ENCODE measurements around the gene SLC9A9. TPM values are rescaled to one million over a fixed set of nuclear protein-coding genes. Genes with fewer than 3 reads are reported as not detected.

SLC9A9 gene
- total and polyA plus RNA-seq, 8 donors = 0.58 to 29.7 (median 14.0) TPM

- TF ChIP-seq EP300 (IDR thresholded peaks at IDR 0.05) = no peak
- no peak for TF ChIP-seq POLR2A (IDR thresholded peaks at IDR 0.05)
- TF ChIP-seq, protein P1, sequence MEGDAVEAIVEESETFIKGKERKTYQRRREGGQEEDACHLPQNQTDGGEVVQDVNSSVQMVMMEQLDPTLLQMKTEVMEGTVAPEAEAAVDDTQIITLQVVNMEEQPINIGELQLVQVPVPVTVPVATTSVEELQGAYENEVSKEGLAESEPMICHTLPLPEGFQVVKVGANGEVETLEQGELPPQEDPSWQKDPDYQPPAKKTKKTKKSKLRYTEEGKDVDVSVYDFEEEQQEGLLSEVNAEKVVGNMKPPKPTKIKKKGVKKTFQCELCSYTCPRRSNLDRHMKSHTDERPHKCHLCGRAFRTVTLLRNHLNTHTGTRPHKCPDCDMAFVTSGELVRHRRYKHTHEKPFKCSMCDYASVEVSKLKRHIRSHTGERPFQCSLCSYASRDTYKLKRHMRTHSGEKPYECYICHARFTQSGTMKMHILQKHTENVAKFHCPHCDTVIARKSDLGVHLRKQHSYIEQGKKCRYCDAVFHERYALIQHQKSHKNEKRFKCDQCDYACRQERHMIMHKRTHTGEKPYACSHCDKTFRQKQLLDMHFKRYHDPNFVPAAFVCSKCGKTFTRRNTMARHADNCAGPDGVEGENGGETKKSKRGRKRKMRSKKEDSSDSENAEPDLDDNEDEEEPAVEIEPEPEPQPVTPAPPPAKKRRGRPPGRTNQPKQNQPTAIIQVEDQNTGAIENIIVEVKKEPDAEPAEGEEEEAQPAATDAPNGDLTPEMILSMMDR (IDR thresholded peaks at IDR 0.05) = no peak
- no peak for TF ChIP-seq POLR2AphosphoS5 (IDR thresholded peaks at IDR 0.05)
- Histone ChIP-seq H3K36me3 (no peaks in the 10 kb centered on the region), H3K4me1 (peaks cover 0 to 16% (median 0%) of the 10 kb centered on the region in 4 donors), H3K9me3 (peaks cover 0 to under 1% (median 0%) of the 10 kb centered on the region in 4 donors), H3K27ac (no peak overlapping the region), H3K27me3 (no peaks in the 10 kb centered on the region), H3K4me3 (no peak overlapping the region)
- WGBS, 5 donors = 75 to 89% (median 83%) methylated on average over 3 of the region's 3 CpGs
- intact Hi-C loops (cut with DNase I; ENCODE audit: low total_unique reads) = no loop called here
- DNase-seq = no peak
These were observed 284.5 kb downstream of the SLC9A9 start for GRCh38 chr3:143563786-143564185.

GRCh38 chr3:143562789-143563188 is 285.5 kb downstream of the SLC9A9 start:
- H3K4me1 ChIP-seq = peaks cover 0 to 16% (median 0%) of the 10 kb centered on the region in 4 donors
- H3K4me3 ChIP-seq = no peak overlapping the region
- H3K9me3 ChIP-seq = peaks cover 5 to 10% (median 7%) of the 10 kb centered on the region in 4 donors
- 30 to 48% (median 40%) methylated on average over 2 of the region's 2 CpGs for WGBS, 5 donors
- DNase-seq = no peak
- no peak overlapping the region for H3K27ac ChIP-seq
- no peak for TF ChIP-seq EP300 (IDR thresholded peaks at IDR 0.05)
- no peak for TF ChIP-seq POLR2AphosphoS5 (IDR thresholded peaks at IDR 0.05)
- intact Hi-C loops (cut with DNase I; ENCODE audit: low total_unique reads) = no loop called here
- no peaks in the 10 kb centered on the region for H3K27me3 ChIP-seq
- no peaks in the 10 kb centered on the region for H3K36me3 ChIP-seq

- WGBS, 5 donors = 69 to 82% (median 77%) methylated on average over 3 of the region's 3 CpGs
- H3K9me3 ChIP-seq = peaks cover 5 to 15% (median 8%) of the 10 kb centered on the region in 4 donors
- no peaks in the 10 kb centered on the region for H3K36me3 ChIP-seq
- H3K4me1 ChIP-seq = peaks cover 0 to 13% (median 0%) of the 10 kb centered on the region in 4 donors
- TF ChIP-seq POLR2A (IDR thresholded peaks at IDR 0.05) (no peak), POLR2AphosphoS5 (IDR thresholded peaks at IDR 0.05) (no peak), EP300 (IDR thresholded peaks at IDR 0.05) (no peak)
- TF ChIP-seq, protein P1 (IDR thresholded peaks at IDR 0.05) = no peak
- no peak overlapping the region for H3K27ac ChIP-seq
- intact Hi-C loops (cut with DNase I; ENCODE audit: low total_unique reads) = no loop called here
- peak in 1 of 2 donors; percentile 20 for DNase-seq
- no peaks in the 10 kb centered on the region for H3K27me3 ChIP-seq
- H3K4me3 ChIP-seq = no peak overlapping the region
These were observed 289.0 kb downstream of the SLC9A9 start for GRCh38 chr3:143559296-143559695.

- WGBS, 5 donors = 59 to 85% (median 69%) methylated on average over 3 of the region's 3 CpGs
- H3K27ac ChIP-seq = no peak overlapping the region
- H3K9me3 ChIP-seq = peaks cover 0 to 5% (median 2%) of the 10 kb centered on the region in 4 donors
- H3K4me3 ChIP-seq = no peak overlapping the region
- no peaks in the 10 kb centered on the region for H3K27me3 ChIP-seq
- H3K36me3 ChIP-seq = peaks cover 0 to 14% (median 6%) of the 10 kb centered on the region in 4 donors
- H3K4me1 ChIP-seq = no peaks in the 10 kb centered on the region
- intact Hi-C loops (cut with DNase I; ENCODE audit: low total_unique reads) = no loop called here
- DNase-seq = no peak
- TF ChIP-seq EP300 (IDR thresholded peaks at IDR 0.05) (no peak), POLR2A (IDR thresholded peaks at IDR 0.05) (no peak), POLR2AphosphoS5 (IDR thresholded peaks at IDR 0.05) (no peak)
- TF ChIP-seq, protein P1 (IDR thresholded peaks at IDR 0.05) = no peak
These were observed 295.4 kb downstream of the SLC9A9 start for GRCh38 chr3:143552851-143553250.

- 83 to 95% (median 86%) methylated on average over 2 of the region's 2 CpGs for whole genome bisulfite sequencing, 5 donors
- TF ChIP-seq POLR2A (IDR thresholded peaks at IDR 0.05) (no peak), POLR2AphosphoS5 (IDR thresholded peaks at IDR 0.05) (no peak), EP300 (IDR thresholded peaks at IDR 0.05) (no peak)
- TF ChIP-seq, protein P1 (IDR thresholded peaks at IDR 0.05) = no peak
- intact Hi-C loops (cut with DNase I; ENCODE audit: low total_unique reads) = no loop called here
These were observed 296.5 kb downstream of the SLC9A9 start for GRCh38 chr3:143551761-143552160.

More at GRCh38 chr3:143551761-143552160, 296.5 kb downstream of the SLC9A9 start:
- DNase-seq = no peak
- Histone ChIP-seq H3K27me3 (no peaks in the 10 kb centered on the region), H3K4me3 (no peak overlapping the region), H3K27ac (no peak overlapping the region), H3K9me3 (no peaks in the 10 kb centered on the region), H3K36me3 (peaks cover 0 to 14% (median 6%) of the 10 kb centered on the region in 4 donors), H3K4me1 (no peaks in the 10 kb centered on the region)
